K562 (cell line): ENCODE measurements around the gene SIK3. TPM values are rescaled to one million over a fixed set of nuclear protein-coding genes. Genes with fewer than 3 reads are reported as not detected.
A peak's percentile ranks its signal among the peaks of the same experiment; 100 is the strongest.

ENCODE experiments used
- ZSCAN29 ChIP-seq: fragments of 450-650 bp; IDR thresholded peaks from 2 replicates; pipeline ENCODE4 v1.6.1; 2017
- polyA plus RNA-seq, 8 experiments: library from polyadenylated mRNA; depleted of rRNA in 4 of 8; stranded (reverse) in 5 of 8; unstranded in 3 of 8; fragments of >200 nt; fragmentation: Nextera tagmentation in 2 of 8; fragmentation: Illumina TruSeq in 1 of 8; extraction: Ambion mirVana in 2 of 8; extraction: Trizol in 1 of 8; gene quantifications; 2 replicates each; pipeline versions ENCODE4 v1.2.1 to v1.2.3, GENCODE V29; 2011 to 2014; ENCODE audit warnings: inconsistent platforms in 1 of 8, missing spikeins in 1 of 8
- total RNA-seq, 7 experiments: library from RNA; depleted of rRNA in 6 of 7; stranded (reverse); fragments of >200 nt in 6 of 7; fragmentation: Illumina TruSeq in 2 of 7; extraction: Trizol in 2 of 7; gene quantifications; 2 replicates each; pipeline versions ENCODE4 v1.2.1 to v1.2.3, GENCODE V29; 2011 to 2021; ENCODE audit warnings: low replicate concordance in 1 of 7
- TF ChIP-seq, protein P1 (sequence below), 3 experiments: IDR thresholded peaks in 2 of 3; conservative IDR thresholded peaks in 1 of 3; 2 replicates each; pipeline ENCODE4 v1.5.1; 2011 to 2012; ENCODE audit warnings: low read length in 3 of 3, mild to moderate bottlenecking in 3 of 3, control low read depth in 2 of 3, improper control_type of control experiment in 1 of 3, inconsistent platforms in 1 of 3, low read depth in 1 of 3, mixed read lengths in 1 of 3, moderate library complexity in 1 of 3; ENCODE audit not compliant: insufficient read depth in 2 of 3
- TF ChIP-seq, protein P2 (sequence below): fragments of 450-650 bp; formaldehyde crosslinking; IDR thresholded peaks from 2 replicates; pipeline ENCODE4 v1.4.0; 2020; ENCODE audit warnings: mild to moderate bottlenecking, moderate library complexity
- TF ChIP-seq, protein P3 (sequence below): fragments of 250-450 bp; sonication (Bioruptor Pico); IDR thresholded peaks from 2 replicates; pipeline ENCODE4 v1.4.0; 2020; ENCODE audit warnings: borderline replicate concordance
- TF ChIP-seq, protein P4 (sequence below): fragments of 250-450 bp; sonication (Bioruptor Pico); IDR thresholded peaks from 2 replicates; pipeline ENCODE4 v1.5.0; 2021

SIK3 gene
- total and polyA plus RNA-seq, 9 of the 15 experiments (the other 6 are each of a cell fraction or from before 2014, with no cell fraction given), result 1.6 to 21.6 (median 8.0) TPM

DNA sequence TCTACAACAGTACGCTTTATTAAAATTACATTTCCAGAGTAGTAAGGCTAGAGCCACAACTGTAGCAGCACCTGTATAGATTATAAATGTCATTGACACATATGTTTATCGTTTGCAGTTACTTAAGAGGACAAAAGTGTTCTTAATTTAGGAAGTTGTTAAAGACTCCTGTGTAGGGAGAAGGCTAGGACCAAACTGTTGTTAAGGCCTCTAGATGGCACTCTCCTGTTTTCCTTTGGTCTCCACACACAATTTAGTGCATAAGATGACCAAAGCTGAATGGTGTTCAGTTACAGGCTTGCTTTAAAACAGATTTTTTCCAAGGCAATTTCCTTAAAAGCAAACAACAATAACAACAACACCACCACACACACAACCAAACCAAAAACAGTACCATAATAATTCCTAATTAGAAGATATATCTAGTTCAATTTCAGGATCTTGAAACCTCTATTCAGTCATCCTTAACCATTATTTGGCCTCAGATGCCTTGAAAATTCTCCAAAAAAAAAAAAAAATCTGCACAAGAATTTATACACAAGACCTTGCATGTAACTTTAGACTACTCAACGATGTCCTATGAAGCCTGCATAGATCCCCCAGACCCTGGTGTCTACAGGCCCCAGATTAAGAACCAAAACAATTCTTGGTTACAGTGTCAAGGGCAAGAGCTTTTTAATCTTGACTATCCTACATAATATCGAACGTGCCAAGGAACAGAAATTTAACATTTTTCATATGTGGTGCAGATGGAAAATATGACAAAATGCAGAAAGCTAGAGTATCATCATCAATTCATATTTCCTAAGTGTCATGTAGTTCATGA lies 218.2 kb downstream of the SIK3 start (continued):
- TF ChIP-seq, protein P1, sequence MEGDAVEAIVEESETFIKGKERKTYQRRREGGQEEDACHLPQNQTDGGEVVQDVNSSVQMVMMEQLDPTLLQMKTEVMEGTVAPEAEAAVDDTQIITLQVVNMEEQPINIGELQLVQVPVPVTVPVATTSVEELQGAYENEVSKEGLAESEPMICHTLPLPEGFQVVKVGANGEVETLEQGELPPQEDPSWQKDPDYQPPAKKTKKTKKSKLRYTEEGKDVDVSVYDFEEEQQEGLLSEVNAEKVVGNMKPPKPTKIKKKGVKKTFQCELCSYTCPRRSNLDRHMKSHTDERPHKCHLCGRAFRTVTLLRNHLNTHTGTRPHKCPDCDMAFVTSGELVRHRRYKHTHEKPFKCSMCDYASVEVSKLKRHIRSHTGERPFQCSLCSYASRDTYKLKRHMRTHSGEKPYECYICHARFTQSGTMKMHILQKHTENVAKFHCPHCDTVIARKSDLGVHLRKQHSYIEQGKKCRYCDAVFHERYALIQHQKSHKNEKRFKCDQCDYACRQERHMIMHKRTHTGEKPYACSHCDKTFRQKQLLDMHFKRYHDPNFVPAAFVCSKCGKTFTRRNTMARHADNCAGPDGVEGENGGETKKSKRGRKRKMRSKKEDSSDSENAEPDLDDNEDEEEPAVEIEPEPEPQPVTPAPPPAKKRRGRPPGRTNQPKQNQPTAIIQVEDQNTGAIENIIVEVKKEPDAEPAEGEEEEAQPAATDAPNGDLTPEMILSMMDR (IDR thresholded peaks at IDR 0.05 in 2 of 3, conservative IDR thresholded peaks at IDR 0.05 in 1 of 3; ENCODE audit: insufficient read depth in 2 of 3, low read depth in 1 of 3, low read length in 3 of 3), result peak; percentile 64 to 78 (median 67); a peak in 5 of 6 replicates
- TF ChIP-seq, protein P2, sequence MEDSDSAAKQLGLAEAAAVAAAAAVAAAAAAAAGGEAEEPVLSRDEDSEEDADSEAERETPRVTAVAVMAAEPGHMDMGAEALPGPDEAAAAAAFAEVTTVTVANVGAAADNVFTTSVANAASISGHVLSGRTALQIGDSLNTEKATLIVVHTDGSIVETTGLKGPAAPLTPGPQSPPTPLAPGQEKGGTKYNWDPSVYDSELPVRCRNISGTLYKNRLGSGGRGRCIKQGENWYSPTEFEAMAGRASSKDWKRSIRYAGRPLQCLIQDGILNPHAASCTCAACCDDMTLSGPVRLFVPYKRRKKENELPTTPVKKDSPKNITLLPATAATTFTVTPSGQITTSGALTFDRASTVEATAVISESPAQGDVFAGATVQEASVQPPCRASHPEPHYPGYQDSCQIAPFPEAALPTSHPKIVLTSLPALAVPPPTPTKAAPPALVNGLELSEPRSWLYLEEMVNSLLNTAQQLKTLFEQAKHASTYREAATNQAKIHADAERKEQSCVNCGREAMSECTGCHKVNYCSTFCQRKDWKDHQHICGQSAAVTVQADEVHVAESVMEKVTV, result 0 out of 2 replicates have a peak, but pooled peaks have one; percentile 39
- TF ChIP-seq, protein P3, sequence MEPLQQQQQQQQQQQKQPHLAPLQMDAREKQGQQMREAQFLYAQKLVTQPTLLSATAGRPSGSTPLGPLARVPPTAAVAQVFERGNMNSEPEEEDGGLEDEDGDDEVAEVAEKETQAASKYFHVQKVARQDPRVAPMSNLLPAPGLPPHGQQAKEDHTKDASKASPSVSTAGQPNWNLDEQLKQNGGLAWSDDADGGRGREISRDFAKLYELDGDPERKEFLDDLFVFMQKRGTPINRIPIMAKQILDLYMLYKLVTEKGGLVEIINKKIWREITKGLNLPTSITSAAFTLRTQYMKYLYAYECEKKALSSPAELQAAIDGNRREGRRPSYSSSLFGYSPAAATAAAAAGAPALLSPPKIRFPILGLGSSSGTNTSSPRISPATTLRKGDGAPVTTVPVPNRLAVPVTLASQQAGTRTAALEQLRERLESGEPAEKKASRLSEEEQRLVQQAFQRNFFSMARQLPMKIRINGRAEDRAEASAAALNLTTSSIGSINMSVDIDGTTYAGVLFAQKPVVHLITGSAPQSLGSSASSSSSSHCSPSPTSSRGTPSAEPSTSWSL (CRISPR knock-in tag), result no peak
- no peak for TF ChIP-seq ZSCAN29
- TF ChIP-seq, protein P4, sequence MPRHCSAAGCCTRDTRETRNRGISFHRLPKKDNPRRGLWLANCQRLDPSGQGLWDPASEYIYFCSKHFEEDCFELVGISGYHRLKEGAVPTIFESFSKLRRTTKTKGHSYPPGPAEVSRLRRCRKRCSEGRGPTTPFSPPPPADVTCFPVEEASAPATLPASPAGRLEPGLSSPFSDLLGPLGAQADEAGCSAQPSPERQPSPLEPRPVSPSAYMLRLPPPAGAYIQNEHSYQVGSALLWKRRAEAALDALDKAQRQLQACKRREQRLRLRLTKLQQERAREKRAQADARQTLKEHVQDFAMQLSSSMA (CRISPR knock-in tag), result no peak
- TF ChIP-seq, all 486 proteins: peak for 5
